GM04503 (cell line): ENCODE results near the gene BAIAP2L2.
"Not testable (repeated sequence)": the region's sequence is repeated elsewhere in the genome, so short reads cannot be mapped to it uniquely, and the experiment has no call there.

Source experiments
- DNase-seq: peaks from one replicate; pipeline ENCODE4 v3.0.0-alpha.2; 2012; ENCODE audit warnings: low read depth

The BAIAP2L2 gene

GRCh38 chr22:38081636-38081940, 28.9 kb downstream of the BAIAP2L2 start:
- DNase-seq, result no peak

GRCh38 chr22:38080850-38081635, 29.4 kb downstream of the BAIAP2L2 start:
- DNase-seq, result no peak

- no peak for DNase-seq
Measured at GRCh38 chr22:38080474-38080849, 30.0 kb downstream of the BAIAP2L2 start.

- DNase-seq, result no peak
Measured at GRCh38 chr22:38079804-38080203, 30.7 kb downstream of the BAIAP2L2 start.

GRCh38 chr22:38079208-38079607, 31.3 kb downstream of the BAIAP2L2 start:
- DNase-seq, result not testable (repeated sequence)

- no peak for DNase-seq
Measured at GRCh38 chr22:38078046-38078840, 32.2 kb downstream of the BAIAP2L2 start.

- no peak for DNase-seq
Measured at GRCh38 chr22:38077595-38077994, 32.9 kb downstream of the BAIAP2L2 start.

- no peak for DNase-seq
Measured at GRCh38 chr22:38077096-38077495, 33.4 kb downstream of the BAIAP2L2 start.

- no peak for DNase-seq
Measured at GRCh38 chr22:38075961-38076360, 34.5 kb downstream of the BAIAP2L2 start.

GRCh38 chr22:38075105-38075825, 35.2 kb downstream of the BAIAP2L2 start:
- DNase-seq, result no peak

- DNase-seq, result no peak
Measured at GRCh38 chr22:38074181-38075104, 36.0 kb downstream of the BAIAP2L2 start.

GRCh38 chr22:38073150-38074130, 37.0 kb downstream of the BAIAP2L2 start:
- DNase-seq, result no peak

GRCh38 chr22:38072322-38073149, 37.9 kb downstream of the BAIAP2L2 start:
- DNase-seq, result no peak

GRCh38 chr22:38071421-38072321, 38.8 kb downstream of the BAIAP2L2 start:
- no peak for DNase-seq

GRCh38 chr22:38070250-38070921, 40.1 kb downstream of the BAIAP2L2 start:
- no peak for DNase-seq

GRCh38 chr22:38069372-38070249, 40.9 kb downstream of the BAIAP2L2 start:
- no peak for DNase-seq
